Panc1 (cell line): ENCODE results near the gene PC.

Source experiments
- CTCF ChIP-seq: fragments of 450-650 bp; IDR thresholded peaks from 2 replicates; pipeline ENCODE4 v1.5.1; 2017; ENCODE audit warnings: mild to moderate bottlenecking
- POLR2AphosphoS5 ChIP-seq: IDR thresholded peaks from 2 replicates; pipeline ENCODE4 v1.6.1; 2012; ENCODE audit warnings: mild to moderate bottlenecking, low read depth, low read length, moderate library complexity
- TCF7L2 ChIP-seq: IDR thresholded peaks from 2 replicates; pipeline ENCODE4 v1.6.1; 2011; ENCODE audit warnings: mild to moderate bottlenecking, low read depth, low read length, inconsistent platforms

DNA sequence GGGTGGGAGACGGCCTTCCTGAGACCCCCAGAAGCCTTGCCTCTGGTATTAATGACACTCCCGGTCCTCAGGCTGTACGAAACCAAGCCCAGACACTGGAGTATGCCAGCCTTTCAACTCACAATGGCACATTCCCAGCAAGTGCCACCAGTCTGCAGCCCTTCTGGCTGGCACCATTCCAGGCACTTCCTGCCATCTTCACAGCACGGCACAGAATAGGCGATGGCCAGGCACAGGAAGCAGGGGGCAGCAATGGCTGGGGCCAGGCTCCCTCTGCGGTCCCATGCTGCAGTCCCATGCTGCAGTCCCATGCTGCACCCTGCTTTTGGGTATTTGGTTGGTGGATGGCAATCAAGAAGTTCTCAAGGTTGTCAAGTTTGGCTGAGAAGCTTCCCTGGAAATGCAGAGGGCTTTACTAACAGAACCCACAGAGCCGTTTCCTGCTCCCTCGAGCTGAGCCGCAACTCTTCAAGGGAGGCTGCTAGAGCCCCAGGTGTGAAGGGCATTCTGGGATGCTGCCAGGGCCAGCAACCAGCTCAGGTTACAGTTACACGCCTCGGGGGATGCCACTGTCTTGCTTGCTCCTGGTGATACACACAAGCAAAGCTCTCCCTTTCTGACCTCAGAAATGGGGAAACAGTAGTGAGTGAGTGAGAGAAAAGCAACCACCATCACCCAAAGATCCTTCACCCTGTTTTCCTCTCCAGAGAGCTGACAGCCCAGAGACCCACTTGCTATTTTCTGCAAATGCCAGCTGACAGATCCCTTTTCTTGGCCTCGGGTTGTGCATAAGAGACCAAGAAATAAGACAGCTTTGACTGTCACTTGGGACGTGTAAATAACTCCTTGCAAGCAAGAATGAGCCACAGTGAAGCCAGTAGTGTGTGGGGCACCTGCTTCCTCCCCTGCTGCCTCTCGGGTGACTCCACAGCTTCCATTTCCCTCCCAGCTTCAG lies 77.4 kb downstream of the PC start:
- TF ChIP-seq CTCF: no peak
- no peak for TF ChIP-seq POLR2AphosphoS5
- no peak for TF ChIP-seq TCF7L2
